Stromal cell of bone marrow (primary cell): Measurements from ENCODE around the gene ITGBL1.
A peak's percentile ranks its signal among the peaks of the same experiment; 100 is the strongest.
"Not testable (repeated sequence)": the region's sequence is repeated elsewhere in the genome, so short reads cannot be mapped to it uniquely, and the experiment has no call there.

Experiments
- DNase-seq: peaks from one replicate; pipeline ENCODE4 v3.0.0-alpha.2; 2012; ENCODE audit warnings: low read depth

Gene ITGBL1

GRCh38 chr13:101512650-101513049 lies 60.2 kb downstream of the ITGBL1 start:
- DNase-seq = no peak

GRCh38 chr13:101514100-101514499 lies 61.6 kb downstream of the ITGBL1 start:
- no peak for DNase-seq

GRCh38 chr13:101514695-101515275 lies 62.3 kb downstream of the ITGBL1 start:
- DNase-seq = no peak

GRCh38 chr13:101515504-101515903 lies 63.0 kb downstream of the ITGBL1 start:
- DNase-seq = no peak

GRCh38 chr13:101516262-101516661 lies 63.8 kb downstream of the ITGBL1 start:
- no peak for DNase-seq

- peak; percentile 66 for DNase-seq
Observed at GRCh38 chr13:101520672-101521071, 68.2 kb downstream of the ITGBL1 start.

- no peak for DNase-seq
Observed at GRCh38 chr13:101521371-101521770, 68.9 kb downstream of the ITGBL1 start.

- no peak for DNase-seq
Observed at GRCh38 chr13:101522607-101523006, 70.1 kb downstream of the ITGBL1 start.

- DNase-seq = peak; percentile 93
Observed at GRCh38 chr13:101523154-101524131, 71.0 kb downstream of the ITGBL1 start.

GRCh38 chr13:101527130-101527529 lies 74.7 kb downstream of the ITGBL1 start:
- DNase-seq = no peak

GRCh38 chr13:101529422-101529821 lies 76.9 kb downstream of the ITGBL1 start:
- peak; percentile 91 for DNase-seq

- DNase-seq = peak; percentile 40
Observed at GRCh38 chr13:101530293-101530692, 77.8 kb downstream of the ITGBL1 start.

GRCh38 chr13:101535192-101535746 lies 82.8 kb downstream of the ITGBL1 start:
- no peak for DNase-seq

GRCh38 chr13:101536079-101536478 lies 83.6 kb downstream of the ITGBL1 start:
- DNase-seq = no peak

- DNase-seq = not testable (repeated sequence)
Observed at GRCh38 chr13:101544544-101544943, 92.1 kb downstream of the ITGBL1 start.

- DNase-seq = no peak
Observed at GRCh38 chr13:101544979-101545378, 92.5 kb downstream of the ITGBL1 start.

GRCh38 chr13:101545521-101545920 lies 93.0 kb downstream of the ITGBL1 start:
- DNase-seq = no peak

- DNase-seq = no peak
Observed at GRCh38 chr13:101552286-101552685, 99.8 kb downstream of the ITGBL1 start.

GRCh38 chr13:101552786-101553185 lies 100.3 kb downstream of the ITGBL1 start:
- DNase-seq = no peak

- no peak for DNase-seq
Observed at GRCh38 chr13:101554420-101555125, 102.1 kb downstream of the ITGBL1 start.

- DNase-seq = no peak
Observed at GRCh38 chr13:101555610-101556009, 103.1 kb downstream of the ITGBL1 start.

- no peak for DNase-seq
Observed at GRCh38 chr13:101556676-101557123, 104.2 kb downstream of the ITGBL1 start.
